Gastroesophageal sphincter (tissue), 3 donors: ENCODE measurements around the gene ZNF578.

Experiments
- EP300 ChIP-seq: sonication (generic); formaldehyde crosslinking; IDR thresholded peaks from one replicate; pipeline ENCODE4 v1.6.1; 2017; ENCODE audit warnings: antibody characterized with exemption, mild to moderate bottlenecking
- POLR2A ChIP-seq, 2 donors: fragments of 450-650 bp; IDR thresholded peaks; one replicate each; pipeline ENCODE4 v1.6.1; 2017; ENCODE audit warnings: antibody characterized with exemption in 2 of 2, mild to moderate bottlenecking in 2 of 2, moderate library complexity in 1 of 2
- POLR2AphosphoS5 ChIP-seq: sonication (generic); formaldehyde crosslinking; IDR thresholded peaks from one replicate; pipeline ENCODE4 v1.6.1; 2017; ENCODE audit warnings: antibody characterized with exemption
- TF ChIP-seq, protein P1 (sequence below), 4 experiments: fragments of 200-600 bp in 2 of 4; fragments of 450-650 bp in 2 of 4; sonication (generic) in 1 of 4; IDR thresholded peaks; one replicate each; pipeline ENCODE4 v1.5.1; 2017 to 2019; ENCODE audit warnings: antibody characterized with exemption in 4 of 4, mild to moderate bottlenecking in 2 of 4, moderate library complexity in 2 of 4

DNA sequence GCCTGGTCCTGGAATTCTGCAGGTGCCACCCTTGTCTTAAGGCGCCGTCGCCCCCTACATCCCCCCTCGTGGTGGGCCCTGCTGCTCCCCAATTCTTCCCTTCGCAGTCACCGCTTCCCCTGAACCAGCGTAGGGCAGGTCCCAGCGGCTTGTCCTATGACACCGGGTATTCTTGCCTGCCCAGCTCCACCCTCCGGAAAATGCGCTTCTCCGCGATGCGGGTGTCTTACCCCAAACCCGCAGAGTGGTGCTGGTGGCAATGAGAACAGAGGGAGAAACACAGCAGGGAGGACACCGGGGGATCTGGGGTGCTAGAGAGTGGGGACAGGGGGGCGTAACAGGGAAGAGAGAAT lies 83.1 kb downstream of the ZNF578 start:
- no peak for TF ChIP-seq POLR2A (IDR thresholded peaks at IDR 0.05)
- TF ChIP-seq, protein P1, sequence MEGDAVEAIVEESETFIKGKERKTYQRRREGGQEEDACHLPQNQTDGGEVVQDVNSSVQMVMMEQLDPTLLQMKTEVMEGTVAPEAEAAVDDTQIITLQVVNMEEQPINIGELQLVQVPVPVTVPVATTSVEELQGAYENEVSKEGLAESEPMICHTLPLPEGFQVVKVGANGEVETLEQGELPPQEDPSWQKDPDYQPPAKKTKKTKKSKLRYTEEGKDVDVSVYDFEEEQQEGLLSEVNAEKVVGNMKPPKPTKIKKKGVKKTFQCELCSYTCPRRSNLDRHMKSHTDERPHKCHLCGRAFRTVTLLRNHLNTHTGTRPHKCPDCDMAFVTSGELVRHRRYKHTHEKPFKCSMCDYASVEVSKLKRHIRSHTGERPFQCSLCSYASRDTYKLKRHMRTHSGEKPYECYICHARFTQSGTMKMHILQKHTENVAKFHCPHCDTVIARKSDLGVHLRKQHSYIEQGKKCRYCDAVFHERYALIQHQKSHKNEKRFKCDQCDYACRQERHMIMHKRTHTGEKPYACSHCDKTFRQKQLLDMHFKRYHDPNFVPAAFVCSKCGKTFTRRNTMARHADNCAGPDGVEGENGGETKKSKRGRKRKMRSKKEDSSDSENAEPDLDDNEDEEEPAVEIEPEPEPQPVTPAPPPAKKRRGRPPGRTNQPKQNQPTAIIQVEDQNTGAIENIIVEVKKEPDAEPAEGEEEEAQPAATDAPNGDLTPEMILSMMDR (IDR thresholded peaks at IDR 0.05), result no peak
- no peak for TF ChIP-seq POLR2AphosphoS5
- TF ChIP-seq EP300, result no peak
